Measurements from ENCODE around the gene BRINP1.

The BRINP1 gene

DNA sequence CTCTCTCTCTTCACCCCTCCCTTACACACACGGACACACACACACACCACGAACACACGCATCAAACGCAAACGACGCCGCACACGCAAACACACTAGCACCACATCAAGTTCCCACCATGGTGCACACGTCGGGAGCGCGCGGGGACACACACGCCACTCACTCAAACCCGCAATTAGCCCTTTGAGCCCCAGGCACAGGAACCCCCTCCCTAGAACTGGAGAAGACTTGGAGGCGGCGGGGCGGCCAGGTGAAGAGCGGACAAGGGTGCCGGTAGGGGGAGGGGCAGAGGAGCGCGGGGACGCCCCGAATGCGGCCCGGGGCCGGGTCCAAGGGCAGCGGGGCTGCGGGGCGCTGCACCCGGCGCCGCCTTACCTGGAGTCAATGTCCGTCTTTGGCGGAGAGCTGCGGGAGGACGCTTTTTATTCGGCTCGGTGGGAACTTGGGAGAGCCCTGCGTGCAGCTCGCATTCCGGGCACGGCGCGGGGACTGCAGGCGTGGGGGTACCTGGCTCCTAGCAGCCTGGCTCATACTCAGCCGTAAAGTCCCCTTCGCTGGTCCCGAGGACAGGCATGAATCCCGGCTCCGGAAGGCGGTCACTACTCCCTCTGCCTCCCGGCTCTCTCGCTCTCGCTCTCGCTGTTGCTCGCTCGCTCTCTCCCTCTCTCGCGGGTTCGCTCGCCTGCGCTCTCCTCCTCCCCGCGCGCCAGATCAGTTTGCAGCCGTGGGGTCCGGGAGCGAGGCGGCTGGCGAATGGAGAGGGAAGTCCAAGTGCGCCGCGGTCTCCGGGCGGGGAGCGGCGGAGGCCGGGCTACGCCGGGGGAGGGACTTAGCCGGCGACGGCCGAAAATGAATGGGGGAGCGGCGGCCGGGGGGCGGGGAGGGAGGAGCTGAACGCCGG lies at the start of gene BRINP1:
Gene BRINP1, minus strand, starts transcription at position 755 of the 901 bp plus-strand sequence. CDS start 56,080 bp downstream, outside the sequence.
- DNase-seq (ENCODE audit: low spot score): no peak

DNA sequence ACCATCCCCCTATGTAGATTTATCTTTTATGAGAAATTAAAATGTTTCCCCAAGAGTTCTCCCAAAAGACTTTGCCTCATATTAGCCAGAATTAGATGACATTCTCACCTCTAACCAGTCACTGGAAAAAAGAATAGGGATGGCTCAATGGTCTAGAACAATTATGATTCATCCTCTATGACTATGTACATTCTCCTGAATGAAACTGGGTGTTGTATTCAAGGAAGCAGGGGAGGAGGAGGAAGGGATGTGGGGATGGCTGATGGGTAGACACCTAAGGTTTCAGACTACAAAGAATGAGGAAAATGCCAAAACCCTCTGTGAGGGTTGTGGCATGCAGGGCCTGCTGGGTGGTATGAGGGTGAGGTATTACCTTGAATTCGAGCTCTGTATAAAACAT lies 49.5 kb upstream of the BRINP1 start:
- no peak for DNase-seq (ENCODE audit: low spot score)

GRCh38 chr9:119416793-119417192 lies 47.6 kb upstream of the BRINP1 start:
- no peak for DNase-seq (ENCODE audit: low spot score)

DNA sequence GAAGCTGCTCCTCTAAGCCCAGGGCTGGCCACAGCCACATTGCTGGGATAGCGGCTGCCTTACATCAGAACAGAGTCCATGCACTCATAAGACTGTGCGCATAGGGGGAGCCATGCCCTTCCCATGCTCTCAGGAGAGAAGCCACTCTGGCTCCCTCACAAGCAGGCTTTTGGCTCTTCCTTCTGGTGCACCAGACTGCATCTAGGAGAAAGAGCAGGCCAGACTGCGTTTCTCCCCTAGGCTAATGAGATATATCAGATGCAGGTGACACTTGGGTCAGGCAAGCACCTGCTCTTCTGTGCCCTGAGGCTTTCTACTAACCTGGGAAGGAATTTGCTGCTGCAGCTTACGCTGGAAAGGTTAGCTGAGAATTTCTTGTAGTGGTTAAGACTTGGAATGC lies 43.2 kb upstream of the BRINP1 start:
- no peak for DNase-seq (ENCODE audit: low spot score)

DNA sequence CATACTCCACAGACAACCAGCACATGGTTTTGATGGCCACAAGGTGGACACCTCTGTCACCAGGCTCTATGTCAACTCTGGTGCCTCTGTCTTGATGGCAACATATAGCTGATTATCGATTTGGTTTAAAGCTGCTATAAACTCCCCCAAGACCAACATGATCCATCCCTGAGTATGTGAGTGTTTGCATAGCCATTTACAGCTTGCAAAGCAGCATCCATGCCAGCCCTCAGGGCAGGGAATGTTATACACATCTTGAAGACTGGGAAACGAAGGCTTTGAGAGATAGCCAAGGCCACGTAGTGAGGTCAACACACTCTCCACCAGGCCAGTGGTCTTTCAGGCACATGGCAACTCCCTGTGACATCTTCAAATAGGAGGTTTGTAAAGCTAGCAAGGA lies 40.3 kb upstream of the BRINP1 start:
- no peak for DNase-seq (ENCODE audit: low spot score)

DNA sequence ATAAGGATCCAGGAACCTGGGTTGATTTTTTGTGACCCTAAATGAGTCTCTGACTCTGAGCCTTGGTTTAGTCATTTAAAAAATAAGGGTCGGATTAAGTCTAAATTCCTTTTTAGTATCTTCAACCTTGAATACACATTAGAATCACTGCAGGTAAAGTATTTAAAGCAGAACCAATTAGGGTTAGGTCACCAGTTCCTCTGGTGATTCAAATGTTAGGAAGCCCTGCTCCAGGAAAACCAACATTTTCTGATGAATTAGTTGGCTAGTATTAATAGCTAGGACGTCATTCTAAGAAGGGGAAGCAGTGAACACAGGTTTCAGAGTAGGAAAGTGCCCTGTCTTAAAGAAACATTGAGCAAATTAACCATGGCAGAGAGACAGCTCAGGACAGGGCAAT lies 31.4 kb upstream of the BRINP1 start:
- no peak for DNase-seq (ENCODE audit: low spot score)

- DNase-seq (ENCODE audit: low spot score): no peak
Measured at GRCh38 chr9:119398350-119398749, 29.1 kb upstream of the BRINP1 start.

GRCh38 chr9:119391878-119392277 lies 22.6 kb upstream of the BRINP1 start:
- no peak for DNase-seq (ENCODE audit: low spot score)

DNA sequence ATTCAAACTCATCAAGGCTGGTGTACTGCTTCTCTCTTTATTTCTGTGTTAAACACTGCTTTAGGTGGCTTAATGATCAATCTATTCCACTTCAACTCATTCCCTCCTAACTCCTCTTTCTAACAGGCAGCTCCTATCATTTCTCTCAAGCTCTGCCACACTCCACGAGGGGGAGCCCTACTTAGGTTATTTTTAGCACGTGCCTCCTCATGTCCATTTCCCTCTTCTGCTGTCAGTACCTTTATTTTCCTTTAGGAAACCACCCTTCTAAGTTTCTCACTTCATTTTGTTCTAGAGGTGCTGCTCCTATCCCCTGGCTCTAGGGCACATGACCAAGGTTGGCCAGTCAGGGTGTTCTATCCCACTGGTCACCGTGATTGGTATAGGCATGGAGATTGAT lies 6.7 kb upstream of the BRINP1 start:
- no peak for DNase-seq (ENCODE audit: low spot score)

GRCh38 chr9:119372951-119373350 lies 3.7 kb upstream of the BRINP1 start:
- no peak for DNase-seq (ENCODE audit: low spot score)

DNA sequence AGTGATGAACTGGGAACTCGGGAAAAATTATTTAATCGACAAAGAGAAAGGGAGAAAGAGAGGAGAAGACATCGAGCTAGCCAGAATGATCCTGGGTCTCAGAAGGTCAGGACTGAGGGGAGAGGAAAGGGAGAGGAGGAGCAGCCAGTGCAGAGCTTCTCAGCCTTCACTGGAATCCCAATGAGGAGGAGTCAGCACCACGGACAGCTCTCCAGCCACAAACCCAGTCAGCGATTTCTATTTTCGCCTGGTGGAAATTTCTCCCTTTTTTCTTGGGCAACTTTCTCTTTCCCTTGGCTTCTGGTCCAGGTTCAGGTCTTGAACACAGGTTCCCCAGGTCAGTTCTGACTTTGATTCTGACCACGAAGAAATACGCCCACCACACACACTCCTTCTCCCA lies 1.6 kb upstream of the BRINP1 start:
- DNase-seq (ENCODE audit: low spot score): no peak

DNA sequence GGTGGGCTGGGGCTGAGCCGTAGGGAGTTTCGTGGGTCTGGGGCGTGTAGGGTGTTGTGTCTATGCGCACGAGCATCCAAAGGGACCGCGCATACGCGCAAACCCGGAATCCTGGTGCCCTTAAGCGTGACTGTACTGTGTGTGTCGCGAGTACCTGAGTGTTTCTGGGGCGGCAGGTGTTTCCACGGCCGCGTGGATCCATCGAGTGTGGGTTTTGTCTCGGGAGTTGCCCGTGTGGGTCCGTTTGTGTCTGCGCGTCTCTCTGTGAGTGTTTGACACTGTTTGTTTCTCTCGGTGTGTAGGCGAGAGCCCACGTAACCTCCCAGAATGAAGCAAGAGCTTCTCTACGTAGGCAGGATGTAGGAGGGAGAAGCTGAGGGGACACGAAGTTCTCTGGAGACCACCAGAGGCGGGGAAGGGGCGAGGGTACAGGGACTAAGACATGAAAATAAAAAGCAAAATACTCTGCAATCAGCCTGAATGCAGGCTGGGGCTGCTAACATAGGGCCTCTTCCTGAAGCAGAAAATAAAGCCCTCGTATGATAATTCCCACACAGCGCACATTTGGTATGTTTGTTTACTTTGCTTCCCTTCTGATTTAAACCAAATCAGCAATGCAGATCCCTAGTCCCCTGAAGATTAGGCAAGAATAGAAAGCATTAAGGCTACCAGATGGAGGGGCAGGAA lies 588 bp upstream of the BRINP1 start:
- no peak for DNase-seq (ENCODE audit: low spot score)

DNA sequence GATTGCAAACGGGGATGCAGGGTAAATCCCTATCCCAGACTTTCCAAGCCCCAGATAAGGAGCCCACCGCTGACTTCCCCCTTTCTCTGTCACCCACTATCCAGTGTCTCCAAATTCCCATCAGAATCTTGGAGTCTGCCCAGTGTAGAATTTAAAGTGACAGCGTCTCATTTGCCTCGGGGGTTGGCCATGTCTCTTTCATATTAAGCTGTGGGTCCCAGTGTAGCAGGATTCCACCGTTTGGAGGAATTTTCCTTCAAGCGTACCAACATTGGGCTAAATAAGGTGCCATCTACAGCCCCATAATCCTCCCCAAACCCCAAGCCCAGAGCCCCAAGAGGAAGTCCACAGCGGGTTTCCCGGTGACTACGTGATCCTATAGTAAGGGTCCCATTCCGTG lies 1.1 kb downstream of the BRINP1 start:
- no peak for DNase-seq (ENCODE audit: low spot score)

DNA sequence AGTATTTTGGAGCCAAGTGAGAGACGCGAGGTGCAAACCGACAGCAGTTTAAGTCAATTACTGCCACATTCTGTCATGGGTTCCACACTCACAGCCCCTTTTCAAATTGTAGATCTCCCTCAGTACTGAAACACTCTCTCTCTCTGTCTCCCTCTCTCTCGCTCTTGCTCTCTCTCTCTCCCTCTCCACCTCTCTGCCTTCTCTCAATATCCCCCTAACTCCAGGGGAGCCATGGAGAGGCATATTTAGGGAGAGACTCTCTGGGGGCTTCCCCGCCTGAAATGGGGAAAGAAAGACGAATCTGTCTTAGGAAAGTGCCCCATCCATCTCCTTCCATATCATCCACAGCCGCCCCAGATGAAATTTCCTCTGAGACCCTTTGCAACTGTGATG lies 1.6 kb downstream of the BRINP1 start:
- DNase-seq (ENCODE audit: low spot score): no peak

GRCh38 chr9:119366909-119367682 lies 2.1 kb downstream of the BRINP1 start:
- no peak for DNase-seq (ENCODE audit: low spot score)

GRCh38 chr9:119365291-119366027 lies 3.8 kb downstream of the BRINP1 start:
- DNase-seq (ENCODE audit: low spot score): no peak

- no peak for DNase-seq (ENCODE audit: low spot score)
Measured at GRCh38 chr9:119360237-119360636, 9.0 kb downstream of the BRINP1 start.

- DNase-seq (ENCODE audit: low spot score): no peak
Measured at GRCh38 chr9:119357336-119358096, 11.7 kb downstream of the BRINP1 start.

DNA sequence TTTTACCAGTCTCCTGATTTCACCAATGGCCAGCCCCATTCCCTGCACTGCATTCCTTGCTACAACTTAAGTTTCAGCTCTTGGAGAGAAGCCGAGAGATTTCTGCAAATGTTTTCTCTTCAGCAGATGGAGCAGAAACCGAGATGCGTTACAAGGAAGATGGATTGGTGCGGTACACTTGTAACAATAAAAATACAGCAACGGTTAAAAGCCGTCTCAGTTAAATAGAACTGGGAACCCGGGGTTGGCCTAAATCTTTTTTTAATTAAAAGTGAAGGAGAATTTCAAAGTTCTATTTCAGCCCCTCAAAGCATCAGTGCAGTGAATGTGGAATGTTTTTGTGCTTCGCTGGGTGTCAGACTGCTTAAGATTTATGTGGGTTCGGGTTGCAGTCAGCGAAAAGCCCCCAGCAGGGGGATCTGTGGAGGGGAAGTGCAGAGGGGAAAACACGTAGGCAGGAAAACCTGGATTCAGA lies 19.8 kb downstream of the BRINP1 start:
- no peak for DNase-seq (ENCODE audit: low spot score)

DNA sequence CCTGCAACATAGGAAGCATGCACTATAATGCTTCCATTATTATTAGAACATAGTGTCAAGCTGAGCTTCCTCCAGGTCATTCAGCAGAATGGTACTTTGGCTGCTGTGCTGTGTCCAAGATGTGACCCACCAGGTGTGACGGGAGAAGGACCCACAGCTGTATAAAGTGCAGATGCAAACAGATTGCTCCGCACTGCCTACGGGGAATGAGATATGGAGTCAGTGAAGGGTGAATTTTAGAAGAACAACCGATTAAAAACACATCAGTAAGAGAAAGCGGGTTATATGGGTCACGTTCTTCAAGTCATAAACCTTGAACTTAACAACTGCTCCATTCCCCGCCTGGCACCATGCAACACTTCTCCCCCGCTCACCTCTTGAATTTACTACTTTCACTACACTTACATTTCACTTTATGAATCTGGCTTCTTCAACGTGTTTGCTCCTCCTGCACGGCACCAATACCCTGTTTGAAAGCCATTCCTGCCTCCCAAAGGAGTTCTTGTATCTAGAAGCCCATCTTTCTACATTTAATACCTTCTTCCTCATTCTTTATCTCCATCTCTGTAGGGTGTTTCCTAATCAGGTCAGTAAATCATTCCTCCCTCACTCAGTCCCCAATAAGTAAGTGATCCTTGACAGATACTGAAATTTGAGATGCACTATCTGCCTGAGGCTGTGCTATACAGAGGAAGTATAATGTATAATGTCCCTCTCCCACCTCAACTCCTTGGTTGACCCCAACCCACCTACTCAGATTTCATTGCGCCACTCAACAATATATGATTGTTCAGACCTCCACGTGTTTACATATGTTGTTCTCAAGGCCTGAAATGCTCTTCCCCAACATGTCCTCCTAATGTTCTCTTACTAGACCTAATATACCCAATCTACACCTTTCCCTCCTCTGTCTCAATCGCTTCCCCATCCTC lies 25.9 kb downstream of the BRINP1 start:
- DNase-seq (ENCODE audit: low spot score): no peak

Data from CD4-positive, alpha-beta T cell treated with Interleukin-15 for 4 hours (primary cell).